GM18511 (cell line): ENCODE data around the gene CEMP1.
A peak's percentile ranks its signal among the peaks of the same experiment; 100 is the strongest.

ENCODE experiments used
- ATAC-seq: cut with Tn5 transposase; IDR thresholded peaks from one replicate; pipeline ENCODE4 v1.9.1; 2021; ENCODE audit warnings: mild to moderate bottlenecking, moderate library complexity; ENCODE audit not compliant: unreplicated experiment

The CEMP1 gene

DNA sequence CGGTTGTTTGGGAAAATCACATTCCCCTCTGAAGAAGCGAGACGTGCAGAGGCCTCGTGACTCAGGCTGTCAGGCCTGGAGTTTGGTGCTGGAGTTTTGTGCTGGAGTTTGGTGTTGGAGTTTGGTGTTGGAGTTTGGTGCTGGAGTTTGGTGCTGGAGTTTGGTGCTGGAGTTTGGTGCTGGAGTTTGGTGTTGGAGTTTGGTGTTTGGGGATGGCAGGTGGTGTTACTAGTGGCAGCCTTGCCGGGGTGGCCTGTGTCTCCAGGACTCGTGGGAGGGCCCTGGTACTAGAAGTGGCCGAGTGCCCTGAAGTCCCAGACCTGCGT, 43.7 kb downstream of the CEMP1 start:
- ATAC-seq: no peak

DNA sequence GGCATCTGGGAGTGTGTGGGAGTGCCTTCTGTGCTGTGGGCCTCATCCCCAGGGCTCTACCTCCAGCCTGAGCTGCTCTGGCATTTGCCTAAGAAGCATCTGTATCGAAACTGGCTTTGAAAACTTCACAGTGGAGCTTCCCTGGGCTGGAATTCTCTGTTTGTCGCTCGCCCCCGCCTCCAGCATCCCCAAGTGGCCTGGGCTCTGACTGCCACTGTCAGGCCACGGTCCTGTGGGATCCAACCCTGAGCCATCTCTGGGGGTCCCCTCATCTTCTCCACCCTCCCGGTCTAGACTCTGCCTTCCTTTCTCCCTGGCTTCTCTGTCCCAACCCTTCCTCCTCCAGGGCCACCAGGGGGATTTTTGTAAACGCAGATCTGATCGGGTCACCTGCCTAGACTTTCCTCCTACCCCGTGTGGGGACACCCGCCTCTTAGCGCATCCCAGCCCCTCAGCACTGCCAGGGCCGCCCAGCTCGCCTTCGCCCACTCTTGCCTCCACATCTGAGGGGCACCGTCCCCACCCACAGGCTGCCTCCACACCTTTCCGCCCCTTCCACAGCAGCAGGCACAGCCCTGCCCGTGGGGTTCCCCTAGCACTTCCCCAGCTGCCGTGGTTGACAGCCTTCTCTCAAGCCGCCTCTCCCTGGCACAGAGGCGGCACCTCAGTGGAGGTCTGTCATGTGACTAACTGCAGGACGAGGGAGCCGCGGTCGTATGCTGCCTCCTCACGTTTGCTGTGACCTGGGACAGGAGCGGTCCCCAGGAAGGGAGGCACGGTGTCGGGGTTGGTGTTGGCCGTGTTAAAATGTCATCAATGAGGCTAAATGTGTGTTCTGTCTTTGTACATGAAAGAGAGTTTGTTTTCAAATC, 44.3 kb downstream of the CEMP1 start:
- ATAC-seq: peak; percentile 89

DNA sequence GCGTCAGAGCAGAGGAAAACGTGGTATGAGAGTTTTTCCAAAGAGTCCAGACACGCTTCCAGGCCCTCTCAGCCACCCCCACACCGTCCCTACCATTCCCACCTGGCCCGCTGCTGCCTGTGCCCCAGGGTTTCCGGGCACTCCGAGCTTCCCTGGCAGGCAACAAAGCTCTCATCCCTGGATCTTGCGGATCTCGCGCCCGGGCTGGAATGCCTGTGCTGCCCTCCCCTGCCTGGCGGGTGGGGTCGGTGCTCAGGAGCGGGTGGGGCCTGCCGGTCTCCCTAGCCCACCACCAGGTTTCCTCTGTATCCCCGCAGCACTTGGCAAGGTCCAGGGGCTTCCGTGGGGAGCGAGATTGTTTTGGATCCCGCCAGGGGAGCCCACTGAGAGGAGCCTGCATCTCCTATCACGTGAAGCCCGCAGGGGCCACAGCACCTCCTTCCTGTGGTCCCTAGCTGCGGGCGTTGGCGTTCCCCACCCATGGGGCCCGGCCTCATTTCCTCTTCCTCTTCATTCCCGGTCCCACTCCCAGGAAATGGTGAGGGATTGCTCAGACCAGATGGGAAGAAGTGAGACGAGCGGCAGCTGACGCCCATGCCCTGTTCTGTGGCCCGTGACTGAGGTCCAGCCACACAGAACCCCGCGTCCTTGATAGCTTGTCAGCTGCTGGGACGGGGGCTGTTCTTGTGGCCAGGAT, 45.2 kb downstream of the CEMP1 start:
- no peak for ATAC-seq

DNA sequence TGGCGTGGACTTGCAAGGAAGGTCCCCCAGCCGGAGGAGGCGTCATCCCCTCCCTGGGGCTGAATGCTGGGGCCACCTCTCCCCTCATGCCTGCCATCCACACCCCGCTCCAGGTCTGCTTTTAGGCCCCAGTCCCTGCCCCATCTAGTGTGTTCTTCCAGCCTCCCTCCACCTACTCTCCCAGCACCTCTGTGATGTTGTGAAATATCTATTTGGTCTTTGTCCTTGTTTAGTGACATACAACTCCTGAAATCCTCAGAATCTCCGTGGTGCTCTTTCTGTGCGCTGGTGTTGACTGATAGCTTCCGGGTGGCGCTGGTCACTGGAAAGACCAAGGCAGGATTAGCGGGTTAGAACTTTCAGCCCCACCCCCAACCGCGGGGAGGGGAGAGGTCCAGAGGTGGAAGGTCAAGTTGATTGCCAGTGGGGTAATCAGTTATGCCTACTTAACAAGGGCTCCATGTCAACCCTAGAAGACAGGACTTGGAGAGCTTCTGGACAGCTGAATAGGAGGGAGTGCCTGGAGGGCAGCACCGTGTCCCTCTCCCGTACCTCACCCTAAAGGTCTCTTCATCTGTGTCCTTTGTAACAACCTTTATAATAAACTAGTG, 46.2 kb downstream of the CEMP1 start:
- ATAC-seq: no peak

DNA sequence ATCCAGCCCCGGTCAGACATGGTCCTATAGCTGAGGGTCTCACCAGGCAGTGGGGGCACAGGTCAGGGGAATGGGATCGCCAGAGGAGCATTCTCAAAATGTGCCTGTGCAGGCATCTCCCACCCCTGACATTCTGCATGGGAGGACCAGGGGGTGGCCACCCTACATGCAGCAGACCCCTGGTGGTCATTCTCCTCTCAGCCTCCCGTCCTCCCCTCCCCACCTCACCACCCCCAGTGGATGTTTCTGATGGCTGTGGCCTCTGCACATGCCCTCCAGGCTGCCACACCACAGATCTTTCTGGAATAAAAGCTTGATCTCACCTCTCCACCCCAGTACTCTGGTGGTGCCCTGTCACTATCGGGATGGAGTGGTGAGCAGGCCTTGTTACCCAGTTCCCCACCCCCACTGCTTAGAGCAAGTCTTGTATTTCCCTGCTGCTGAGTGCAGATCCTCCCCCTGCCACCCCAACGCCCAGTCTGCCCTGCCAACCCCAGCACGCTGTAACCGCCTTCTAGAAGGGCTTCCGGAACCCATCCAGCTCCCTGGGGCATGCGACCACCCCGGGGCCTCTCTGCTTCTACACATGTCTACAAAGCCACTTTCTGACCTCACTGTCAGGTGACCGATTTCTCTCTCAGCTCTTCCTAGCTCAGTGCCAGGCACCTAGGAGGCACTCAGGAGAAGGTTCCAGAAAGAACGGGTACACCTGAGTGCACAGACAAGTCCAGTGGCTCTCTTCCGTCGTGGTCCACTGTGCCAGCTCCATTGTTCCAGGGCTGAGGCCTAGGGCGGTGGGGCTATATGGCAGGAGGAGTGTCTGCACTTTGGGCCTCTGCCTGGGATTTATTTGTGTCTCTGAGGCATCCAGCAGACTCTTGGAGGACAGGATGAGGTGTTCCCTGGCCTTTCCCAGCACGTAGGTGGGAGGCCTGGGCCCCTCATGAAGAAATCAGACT, 47.0 kb downstream of the CEMP1 start:
- ATAC-seq: no peak

DNA sequence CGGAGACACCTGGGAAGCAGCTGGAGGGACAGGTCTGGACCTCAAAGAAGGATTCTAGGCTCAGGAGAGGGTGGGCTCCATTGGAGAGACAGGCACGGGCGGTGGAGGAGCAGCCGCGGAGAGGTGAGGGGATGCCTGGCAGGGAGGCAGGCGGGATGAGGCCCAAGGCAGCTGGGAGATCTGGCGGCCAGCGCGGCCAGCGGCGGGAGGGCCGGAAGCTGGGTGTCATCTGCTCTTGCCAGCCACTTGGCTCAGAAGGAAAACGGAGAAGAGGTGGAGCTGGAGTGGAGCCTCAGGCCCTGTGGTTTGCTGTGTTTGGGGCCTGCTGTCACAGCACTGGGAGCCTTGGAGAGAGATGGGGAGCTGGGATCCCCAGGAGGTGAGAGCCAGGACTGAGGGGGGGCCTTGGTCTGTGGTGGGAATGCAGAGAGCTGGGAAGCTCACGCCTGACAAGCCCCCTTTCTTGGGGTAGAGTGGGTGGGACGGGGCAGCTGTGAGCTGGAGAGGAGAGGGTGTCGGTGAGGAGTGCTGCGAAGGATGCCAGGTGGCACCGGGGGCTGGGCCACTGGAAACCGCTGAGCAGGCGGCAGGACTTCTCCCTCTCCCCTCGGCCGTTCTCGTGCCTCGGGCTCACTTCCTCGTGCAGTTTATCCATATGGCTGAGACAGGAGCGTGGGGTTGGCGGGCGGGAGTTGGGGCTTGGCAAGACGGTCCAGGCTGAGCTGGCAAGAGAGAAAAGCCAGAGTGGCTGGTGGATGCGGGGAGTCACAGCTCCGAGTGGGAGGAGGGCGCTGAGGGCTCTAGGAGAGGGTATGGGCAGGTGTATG, 48.3 kb downstream of the CEMP1 start:
- no peak for ATAC-seq

DNA sequence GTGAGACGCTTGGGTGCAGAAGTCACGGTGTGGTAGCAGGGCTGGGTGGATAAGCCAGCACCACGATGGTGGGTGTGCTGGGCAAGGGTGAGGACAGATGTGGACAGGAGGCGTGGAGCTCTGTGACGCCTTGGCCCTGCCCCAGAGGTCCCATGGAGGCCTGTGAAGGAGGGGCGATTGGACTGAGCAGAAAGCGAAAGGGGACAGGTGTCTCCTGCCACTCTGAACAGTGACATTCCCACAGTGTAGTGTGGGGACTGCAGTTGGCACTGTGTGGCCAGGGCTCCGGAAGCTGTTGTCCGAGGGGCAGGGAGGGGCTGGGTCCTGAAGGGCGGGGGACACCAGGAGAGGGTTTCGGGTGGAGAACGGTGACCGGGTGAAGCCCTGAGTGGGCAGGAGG, 49.0 kb downstream of the CEMP1 start:
- ATAC-seq: no peak

DNA sequence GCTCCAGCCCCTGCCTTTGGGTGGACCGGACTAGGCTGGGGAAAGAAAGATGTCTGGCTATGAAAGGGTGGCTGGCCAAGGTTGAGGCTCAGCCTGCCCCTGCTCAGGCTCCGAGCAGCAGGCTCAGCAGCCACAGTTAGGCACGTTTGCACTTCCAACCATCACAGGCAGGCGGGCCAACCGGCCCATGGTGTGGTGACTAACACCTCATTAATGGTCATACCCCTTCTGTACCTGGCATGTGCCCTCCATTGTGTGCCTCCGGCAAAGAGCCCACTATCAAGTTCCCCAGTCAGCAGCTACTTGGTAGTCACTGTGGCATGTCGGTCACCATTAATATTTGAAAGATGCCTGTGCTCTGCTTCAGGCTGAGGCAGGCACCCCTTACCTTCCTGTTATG, 49.5 kb downstream of the CEMP1 start:
- ATAC-seq: no peak

DNA sequence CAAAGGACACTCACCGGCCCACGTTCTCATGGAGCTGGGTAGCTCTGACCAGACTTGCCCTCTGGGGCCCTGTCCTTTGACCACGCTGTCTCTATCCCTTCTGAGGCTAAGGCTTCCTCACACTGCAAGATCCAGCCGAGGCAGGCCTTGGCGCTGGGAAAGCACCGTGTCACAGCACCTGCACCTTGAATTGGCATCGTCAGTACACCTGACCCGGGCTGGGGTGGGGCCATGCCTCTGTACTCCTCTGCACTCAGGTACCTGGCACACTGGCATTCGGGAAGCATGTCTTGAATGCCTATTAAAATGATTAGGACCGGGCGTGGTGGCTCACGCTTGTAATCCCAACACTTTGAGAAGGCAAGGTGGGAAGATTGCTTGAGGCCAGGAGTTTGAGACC, 50.3 kb downstream of the CEMP1 start:
- ATAC-seq: no peak
